Activated CD4-positive, alpha-beta T cell treated with anti-CD3 and anti-CD28 coated beads, Interleukin-2, Interleukin-4, amounts not matched to agents 100 ng/mL and 50 ng/mL, durations not matched to agents 16 hours and 8 hours (primary cell): ENCODE results near the gene GRIA4.
"Not testable (repeated sequence)": the region's sequence is repeated elsewhere in the genome, so short reads cannot be mapped to it uniquely, and the experiment has no call there.

Source experiments
- DNase-seq: peaks from one replicate; pipeline ENCODE4 v3.0.0-alpha.2; 2020; ENCODE audit warnings: low spot score

GRIA4 gene

DNA sequence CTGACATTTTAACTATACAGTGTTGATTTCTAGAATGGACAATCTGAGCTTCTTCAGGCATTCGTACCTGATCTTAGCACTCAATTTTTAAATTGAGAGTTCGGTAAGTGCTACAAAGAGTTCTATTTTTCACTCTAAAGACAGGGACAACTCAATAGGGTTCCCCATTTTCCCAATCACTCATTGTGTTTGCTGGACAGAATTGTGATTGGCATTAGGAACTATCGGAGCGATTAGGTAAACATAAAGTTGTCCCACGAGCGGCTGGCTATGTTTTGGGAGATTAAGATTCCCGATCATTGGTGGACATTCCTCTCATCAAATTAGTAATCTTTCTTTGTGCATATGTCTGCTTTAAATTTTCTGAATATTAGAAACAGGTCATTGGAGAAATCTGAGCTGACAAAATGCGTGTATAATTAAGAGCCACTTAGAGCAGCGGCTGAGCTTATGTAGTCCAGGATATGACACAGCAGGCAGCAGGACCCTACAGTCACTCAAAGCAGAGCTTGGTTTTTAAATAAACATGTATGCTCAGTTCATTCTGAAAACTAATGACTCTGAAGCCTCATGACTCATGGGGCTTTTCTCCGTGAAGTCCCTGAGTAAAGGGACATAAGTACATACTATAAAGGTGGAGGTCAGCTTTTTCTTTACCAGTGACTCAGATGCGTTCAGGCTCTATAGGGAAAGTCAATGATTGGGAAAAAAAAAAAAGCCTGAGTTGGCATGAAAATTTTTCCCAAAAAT lies 109.4 kb downstream of the GRIA4 start:
- DNase-seq = no peak

DNA sequence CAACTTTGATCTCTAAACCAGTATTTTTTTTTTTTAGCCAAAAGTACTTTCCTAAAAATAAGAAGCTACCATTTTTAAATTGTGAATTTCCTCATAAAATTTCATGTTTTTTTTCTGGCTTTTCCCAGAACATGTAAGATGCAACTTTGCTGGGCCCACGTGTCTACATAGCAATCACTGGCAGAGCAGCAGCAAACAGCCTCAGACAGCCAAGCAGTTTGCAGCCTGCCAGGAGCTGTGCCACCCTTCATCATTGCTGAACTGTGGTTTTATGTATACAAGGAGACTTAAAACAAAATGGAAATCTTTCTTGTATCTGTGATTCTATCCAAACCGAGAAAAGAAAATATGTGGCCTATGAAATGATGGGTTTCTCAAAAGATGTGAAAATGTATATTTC lies 110.2 kb downstream of the GRIA4 start:
- no peak for DNase-seq

DNA sequence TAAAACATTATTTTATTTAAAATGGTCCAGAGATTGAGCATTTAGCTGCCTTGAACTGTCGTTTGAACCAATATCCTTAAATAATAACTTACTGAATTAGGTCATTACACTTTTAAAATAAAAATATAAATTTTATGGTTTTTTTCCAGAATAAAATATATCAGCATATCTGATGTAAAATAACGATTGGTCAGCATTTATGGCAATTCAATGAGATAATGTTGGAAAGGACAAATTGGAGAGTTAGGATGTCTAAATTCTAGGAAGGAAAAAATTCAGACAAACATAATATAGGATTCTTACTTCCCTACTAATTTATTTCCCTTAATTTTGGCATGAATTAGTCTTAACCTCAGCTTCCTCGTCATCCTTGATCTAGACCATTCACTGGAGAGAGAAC lies 113.4 kb downstream of the GRIA4 start:
- DNase-seq = no peak

DNA sequence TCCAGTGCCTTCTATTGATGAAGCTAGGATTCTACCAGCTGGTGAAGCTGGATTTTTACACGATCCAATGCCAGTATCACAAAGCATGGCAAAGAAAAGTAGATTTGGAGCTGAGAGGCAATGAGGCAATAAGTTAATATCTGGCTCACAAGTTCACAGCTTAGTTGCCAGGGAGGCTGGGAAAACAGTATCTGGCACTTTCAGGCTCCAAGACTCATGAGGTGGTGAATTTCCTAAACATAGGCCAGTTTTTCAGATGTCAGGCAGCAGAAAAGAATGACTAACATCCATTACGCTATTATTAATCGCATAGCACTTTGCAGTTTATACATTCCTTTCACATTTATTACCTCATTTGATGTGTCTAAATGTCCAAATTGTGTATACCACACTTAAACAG lies 122.7 kb downstream of the GRIA4 start:
- no peak for DNase-seq

DNA sequence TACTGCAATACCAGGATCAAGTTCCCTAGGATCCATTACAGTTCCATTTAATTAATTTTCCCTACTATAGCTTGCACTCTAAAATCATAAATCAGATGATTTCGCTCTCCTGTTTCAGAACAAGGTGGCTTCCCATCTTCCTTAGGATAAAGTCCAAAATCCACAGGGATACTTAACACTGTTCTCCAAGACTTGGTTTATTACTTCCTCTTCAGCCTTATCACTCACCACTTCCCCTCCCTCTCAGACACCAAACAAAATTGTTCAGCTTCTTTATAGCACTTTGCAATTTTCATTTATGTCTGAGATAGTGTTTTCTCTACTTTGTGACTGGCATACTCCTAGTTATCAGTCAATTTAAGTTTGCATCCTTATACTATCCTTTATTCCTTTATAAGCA lies 124.6 kb downstream of the GRIA4 start:
- DNase-seq = no peak

DNA sequence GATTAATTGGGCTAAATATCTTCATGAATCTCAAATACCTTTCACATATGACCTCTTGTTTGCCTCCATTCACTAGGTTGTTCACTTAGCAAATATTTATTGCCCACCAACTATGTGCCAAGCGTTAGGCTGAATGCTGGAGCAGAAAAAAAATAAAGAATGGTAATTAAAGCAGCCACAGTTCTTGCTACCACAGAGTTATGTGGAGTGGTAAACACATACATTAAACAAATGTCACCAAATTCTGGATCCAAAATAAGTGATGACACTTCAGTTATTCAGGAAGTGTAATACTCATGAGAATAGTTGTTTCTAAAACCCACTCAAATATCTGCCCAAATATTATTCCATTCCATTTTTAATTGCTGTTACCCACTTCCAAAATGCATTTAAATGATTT lies 128.4 kb downstream of the GRIA4 start:
- no peak for DNase-seq

DNA sequence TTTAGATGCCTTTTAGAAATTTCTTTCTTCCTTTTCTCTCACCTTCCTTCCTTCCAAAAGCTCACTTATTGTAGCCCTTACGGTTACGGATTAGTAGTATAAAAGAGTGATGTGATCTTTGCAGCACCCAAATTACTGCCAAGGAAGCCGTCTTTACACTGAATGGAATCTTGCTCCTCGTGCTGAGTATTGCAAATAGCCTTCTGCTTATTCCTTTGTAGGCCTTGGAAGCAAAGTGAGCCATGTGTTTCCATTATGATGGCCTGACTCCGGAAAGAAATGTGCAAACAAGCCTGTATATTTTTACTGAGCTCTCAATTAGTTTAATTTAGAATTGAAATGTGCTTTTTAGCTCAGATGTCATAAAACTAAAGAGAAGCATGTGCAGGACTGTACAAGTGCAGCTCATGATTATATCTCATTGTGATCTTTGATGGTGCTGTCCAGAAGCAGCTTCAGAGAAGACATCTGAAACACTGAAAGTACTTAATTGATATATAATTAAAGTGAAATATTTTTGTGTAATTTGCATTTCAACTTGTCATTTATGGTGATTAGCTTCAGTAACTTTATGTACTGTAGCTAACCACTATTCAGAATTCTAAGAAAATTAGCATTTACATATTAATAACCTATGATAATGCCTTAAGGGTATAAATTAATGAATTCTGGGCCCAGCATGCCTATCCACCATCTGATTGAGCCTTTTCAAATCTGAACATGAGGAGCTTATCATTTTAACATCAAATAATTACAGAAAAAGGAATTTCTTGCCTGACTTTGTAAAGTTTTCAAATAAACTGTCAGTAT lies 129.3 kb downstream of the GRIA4 start:
- DNase-seq = no peak

DNA sequence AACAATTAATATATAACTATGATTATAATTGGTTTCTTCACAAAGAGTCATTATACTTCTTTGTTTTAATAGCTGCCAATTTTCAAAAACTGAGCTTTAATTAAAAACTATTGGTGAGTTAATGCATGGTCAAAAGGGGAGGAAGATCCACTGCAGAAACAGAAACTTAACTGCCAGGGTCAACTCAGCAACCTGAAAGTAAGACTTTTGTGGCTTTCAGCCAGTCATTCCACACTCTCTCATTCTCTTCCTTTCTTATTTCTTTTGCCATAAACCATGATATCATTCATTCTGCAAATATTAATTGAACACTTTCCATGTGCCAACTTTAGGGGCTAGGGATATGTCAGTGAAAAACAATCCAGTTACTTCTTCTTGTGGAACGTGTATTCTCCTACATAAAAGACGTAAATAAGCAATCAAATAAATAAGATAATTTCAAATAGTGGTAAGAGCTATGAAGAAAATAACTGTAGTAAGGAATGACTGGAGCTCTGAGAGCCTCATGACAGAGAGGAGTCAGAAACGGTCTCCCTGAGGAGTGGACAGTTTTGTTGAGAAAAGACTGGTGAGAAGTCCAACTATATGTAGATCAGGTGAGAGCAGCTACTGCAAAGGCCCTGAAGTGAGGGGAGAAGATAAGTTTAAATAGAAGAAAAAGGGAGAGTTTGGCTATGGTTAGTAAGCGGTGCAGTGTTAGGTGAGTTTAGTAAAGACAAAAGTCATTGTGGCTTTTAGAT lies 130.5 kb downstream of the GRIA4 start:
- DNase-seq = no peak

DNA sequence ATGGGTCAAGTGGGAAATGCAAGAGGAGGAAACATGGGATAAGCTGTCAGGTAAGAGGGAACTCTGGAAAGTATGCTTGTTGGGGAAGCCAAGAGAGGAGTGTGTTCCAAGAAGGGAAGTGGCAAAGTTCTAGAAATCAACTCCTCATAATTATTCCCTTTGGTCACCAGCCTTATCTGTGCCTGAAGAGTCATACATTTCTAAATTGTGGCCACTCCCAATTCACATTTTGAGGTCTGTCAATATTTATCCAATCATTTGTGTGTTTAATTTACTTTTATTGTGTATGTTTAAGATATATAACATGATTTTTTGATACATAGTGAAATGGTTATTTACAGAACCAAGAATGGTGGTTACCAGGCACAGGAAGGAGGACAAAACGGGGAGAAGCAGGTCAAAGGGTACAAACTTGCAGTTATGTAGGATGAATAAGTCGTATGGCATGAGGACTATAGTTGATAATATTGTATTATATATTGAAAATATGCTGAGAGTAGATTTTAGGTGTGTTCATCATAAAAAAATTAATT lies 131.7 kb downstream of the GRIA4 start:
- DNase-seq = no peak

DNA sequence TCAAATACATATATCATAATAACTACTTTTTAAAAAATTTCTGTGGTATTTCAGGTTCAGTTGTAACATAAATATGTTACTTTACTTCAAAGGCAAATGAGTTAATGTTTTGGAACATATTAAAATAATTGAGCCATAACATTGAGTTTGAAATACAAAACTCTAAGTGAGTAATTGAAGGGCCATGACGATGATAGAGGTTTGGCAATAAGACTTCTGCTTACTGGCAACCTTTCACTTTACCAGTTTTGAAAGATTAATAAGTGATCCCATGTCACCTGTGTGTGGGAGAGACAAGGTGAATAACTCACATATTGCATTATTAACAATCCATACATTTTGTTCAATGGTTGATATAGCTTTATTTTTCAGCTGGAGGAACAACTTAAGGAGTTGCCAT lies 144.4 kb downstream of the GRIA4 start:
- DNase-seq = no peak

DNA sequence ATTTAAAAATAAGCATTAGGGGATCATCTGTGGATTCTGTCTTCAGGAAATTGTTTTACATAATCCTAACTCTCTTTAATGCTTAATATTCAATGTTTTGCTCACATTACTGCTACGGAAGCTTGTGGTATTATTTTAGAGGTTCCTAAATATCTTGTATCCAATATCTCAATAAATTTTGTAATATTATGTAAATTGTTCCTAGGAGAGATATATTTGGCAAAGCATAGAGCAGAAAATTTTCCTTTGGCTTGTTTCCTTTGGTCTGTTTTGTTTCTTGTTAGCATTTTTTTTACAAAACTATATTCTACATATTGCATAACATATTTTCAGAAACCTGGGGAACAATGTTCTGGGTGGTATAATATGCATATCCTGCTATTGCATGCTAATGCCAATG lies 144.8 kb downstream of the GRIA4 start:
- no peak for DNase-seq

DNA sequence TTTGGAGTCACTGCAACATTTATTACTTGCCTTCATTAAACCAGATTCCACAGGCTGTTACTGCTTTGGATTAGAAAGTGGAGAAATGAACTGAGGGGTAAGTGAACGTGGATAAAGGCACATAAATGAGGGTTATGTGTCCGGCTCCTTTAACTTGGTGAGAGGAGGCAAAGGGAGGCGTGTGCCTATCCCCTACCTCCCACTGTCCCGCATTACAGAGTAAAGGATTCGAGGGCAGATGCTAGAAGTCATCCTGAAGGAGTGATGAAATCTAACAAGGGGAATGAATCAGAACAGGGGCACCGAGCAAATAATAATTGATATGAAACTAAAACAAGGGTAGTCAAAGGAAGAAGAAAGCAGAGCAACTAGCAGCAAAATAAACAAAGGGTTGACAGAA lies 147.2 kb downstream of the GRIA4 start:
- no peak for DNase-seq

DNA sequence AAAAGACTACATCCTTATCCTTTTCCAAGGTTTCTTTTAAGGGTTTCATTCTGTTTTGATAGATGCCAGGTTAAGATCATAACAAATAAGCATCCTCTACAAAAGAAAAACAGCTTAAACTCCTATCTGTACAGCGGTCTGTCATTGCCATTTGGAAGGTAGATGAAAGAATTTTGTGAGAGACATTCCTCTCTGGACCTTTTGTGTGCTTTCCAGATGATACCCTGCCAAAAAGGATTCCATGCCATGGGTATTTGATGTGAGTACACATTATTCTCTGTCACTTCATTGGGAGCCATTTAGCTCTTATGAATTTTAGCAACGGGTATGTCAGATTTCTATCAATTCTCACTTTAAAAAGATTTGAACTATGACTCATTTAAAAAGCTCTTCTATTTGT lies 153.7 kb downstream of the GRIA4 start:
- DNase-seq = no peak

DNA sequence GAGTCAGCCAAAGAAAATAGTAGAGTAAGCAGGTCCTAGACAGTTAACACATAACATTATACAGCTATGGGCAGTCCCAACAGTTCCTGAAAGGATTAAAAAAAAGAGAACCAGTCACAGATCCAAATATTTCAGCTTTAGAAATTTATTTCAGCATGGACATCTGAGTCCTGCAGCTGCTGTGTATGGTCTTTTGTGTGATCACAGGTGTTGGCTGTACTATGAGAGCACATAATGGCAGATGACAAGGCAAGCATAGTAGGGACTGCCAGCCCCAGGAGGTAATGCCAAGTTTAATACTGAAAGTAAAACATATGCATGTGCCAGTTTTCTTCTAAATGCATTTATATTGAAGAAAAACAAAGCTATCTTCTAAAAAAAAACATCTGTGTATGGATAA lies 158.1 kb downstream of the GRIA4 start:
- DNase-seq = no peak

DNA sequence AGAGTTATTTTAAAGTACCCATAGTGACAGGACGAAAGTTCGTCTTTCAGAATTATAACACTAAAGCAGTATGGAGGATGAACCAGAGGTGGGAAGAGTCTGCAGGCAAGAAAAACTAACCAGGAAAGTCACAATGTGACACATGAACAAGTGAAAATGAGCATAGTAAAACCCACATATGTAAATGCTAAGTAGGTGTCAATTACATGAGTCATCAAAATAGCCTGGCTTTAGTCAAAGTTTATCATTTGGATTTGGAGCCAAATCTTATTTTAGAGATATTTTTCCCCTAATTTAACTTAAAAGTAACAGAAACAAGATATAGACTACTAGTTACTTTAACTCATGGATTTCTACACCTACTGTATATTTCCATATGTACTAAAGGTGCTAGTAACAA lies 159.8 kb downstream of the GRIA4 start:
- no peak for DNase-seq

DNA sequence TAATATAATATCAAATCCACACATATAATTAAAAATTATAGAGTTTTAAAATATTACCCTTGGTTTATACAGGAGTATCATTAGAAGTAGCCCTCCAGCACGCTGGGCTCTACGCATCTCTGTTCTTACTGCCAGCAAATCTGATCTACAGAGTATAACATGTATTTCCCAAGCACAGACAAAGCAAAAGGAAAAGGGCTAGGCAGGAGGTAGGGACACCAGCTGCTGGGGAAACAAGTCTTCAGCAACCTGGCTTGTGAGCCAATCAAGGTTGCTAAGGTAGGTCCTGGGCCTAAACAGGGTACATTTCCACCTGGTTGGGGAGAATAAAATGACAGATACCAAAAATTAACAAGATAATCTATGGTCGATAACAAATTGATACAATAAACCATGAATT lies 163.6 kb downstream of the GRIA4 start:
- not testable (repeated sequence) for DNase-seq

DNA sequence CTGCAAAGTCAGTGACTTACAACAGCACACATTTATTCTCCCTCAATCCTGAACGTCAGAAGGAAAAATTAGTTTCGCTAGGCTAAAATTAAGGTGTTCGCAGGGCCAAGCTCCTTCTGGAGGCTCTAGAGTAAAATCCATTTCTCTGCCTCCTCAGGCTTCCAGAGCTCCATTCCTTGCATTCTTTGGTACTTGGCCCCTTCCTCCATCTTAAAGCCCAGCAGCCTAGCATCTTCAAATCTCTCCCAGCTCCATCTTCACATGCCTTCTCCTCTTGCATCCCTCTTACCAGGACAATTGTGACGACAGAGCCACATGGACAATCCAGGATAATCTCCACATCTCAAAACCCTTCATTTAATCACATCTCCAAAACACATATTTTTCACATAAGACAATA lies 165.0 kb downstream of the GRIA4 start:
- no peak for DNase-seq

DNA sequence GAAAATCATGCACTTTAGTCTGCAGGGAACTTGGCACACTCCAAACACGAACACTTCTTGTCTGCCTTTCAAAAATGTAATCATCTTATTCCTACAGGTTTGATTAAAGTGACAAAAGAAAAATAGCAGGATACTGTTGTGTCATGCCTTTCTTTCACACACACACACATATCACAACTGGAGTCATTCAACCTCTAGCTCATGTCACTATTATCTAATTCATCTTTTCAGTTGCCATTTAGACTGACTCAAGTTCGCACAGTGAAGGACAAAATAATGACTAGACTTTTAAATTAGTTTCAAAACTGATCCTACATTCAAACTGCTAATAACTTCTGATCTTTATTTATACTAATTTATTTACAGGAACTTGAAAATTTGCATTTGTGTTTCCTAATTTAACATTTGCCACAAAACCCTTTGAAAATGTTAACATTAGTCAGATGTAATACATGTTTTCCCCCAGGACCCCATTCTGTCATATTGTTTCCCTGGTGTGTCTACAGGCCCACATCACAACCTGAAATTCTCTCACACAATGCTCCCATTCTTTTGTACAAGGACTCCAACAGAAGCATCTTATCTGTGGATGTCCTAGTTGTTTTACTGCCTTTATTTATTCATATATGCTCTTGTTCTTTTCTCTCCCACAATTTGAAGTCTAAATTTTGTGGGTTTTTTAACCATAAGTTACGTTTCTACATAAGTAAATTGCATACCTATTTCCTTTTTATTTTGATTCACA lies 171.1 kb downstream of the GRIA4 start:
- DNase-seq = no peak

DNA sequence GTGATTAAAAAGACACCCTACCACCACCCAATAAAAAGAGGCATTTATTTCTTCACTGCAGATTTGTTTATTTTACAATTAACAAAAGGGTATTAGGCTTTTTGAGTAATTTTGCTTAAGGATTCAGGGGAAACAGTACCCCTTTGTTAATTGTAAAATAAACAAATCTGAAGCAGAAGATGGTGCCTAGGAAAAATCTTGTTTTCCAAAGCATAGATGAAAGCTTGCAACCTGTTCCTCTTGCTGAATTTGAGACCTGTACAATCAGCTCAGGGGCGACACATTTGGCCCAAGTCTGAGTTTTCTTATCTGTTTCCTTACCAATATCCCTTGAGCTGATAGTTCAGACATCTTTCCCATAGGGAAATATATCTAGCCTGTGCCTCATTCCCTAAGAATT lies 171.9 kb downstream of the GRIA4 start:
- DNase-seq = no peak

DNA sequence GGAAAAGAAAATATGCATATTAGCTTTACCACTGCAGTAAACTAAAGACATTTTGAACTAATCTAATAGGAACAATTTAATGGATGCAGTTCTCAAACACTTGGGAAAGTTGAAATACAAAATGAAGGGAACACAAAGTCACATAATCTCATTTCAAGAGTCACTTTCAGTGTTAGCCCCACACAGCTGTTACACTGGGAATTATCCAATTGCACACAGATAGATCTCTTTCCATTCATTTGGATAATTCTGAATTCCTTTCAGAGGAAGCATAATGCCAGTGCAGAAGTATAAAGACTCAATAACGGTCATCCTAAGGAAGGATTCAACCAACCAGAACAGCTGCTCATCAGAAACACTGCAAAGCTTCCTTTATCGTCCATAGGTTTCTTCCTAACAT lies 173.3 kb downstream of the GRIA4 start:
- DNase-seq = no peak

DNA sequence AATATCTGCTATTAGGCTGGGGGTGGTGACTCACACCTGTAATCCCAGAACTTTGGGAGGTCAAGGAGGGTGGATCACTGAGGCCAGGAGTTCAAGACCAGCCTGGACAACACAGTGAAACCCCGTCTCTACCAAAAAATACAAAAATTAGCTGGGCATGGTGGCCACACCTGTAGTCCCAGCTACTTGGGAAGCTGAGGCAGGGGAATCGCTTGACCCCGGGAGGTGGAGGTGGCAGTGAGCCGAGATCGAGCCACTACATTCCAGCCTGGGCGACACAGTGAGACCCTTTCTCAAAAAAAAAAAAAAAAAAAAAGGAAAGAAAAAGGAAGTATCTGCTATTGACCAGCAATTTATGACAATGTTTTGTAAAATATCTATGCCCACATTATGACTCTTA lies 176.0 kb downstream of the GRIA4 start:
- DNase-seq = not testable (repeated sequence)

DNA sequence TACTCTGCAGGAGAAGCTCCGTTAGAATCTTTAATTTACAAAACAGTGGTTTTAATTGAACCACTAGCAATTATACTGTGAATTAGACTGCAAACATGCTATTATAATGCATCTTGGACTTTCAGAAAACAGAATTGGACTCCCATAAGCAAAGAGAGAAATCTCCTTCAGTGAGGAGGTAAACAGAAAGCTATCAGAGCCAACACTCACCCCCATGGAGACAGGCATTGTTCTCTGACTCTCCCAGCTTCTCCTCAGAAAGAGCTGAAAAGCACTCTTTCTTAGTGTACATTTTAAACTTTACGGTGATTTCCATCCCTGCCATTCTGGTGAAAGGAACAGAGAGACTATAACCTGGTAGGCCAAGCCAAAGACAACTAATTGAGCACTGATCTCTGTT lies 176.9 kb downstream of the GRIA4 start:
- DNase-seq = no peak
